GM21737 (cell line): ENCODE results near the gene FOXN4.

Source experiments
- ATAC-seq: cut with Tn5 transposase; IDR thresholded peaks from one replicate; pipeline ENCODE4 v1.9.1; 2021; ENCODE audit warnings: mild to moderate bottlenecking, moderate library complexity; ENCODE audit not compliant: unreplicated experiment

Gene FOXN4

GRCh38 chr12:109307051-109307450, 2.0 kb downstream of the FOXN4 start:
- no peak for ATAC-seq

- no peak for ATAC-seq
Measured at GRCh38 chr12:109305547-109305946, 3.5 kb downstream of the FOXN4 start.

GRCh38 chr12:109304485-109304884, 4.6 kb downstream of the FOXN4 start:
- no peak for ATAC-seq

GRCh38 chr12:109302770-109303169, 6.3 kb downstream of the FOXN4 start:
- no peak for ATAC-seq

GRCh38 chr12:109302358-109302757, 6.7 kb downstream of the FOXN4 start:
- ATAC-seq = no peak

- ATAC-seq = no peak
Measured at GRCh38 chr12:109301643-109302168, 7.4 kb downstream of the FOXN4 start.

- ATAC-seq = no peak
Measured at GRCh38 chr12:109299849-109300248, 9.2 kb downstream of the FOXN4 start.

GRCh38 chr12:109296431-109296830, 12.7 kb downstream of the FOXN4 start:
- no peak for ATAC-seq

GRCh38 chr12:109295764-109296425, 13.2 kb downstream of the FOXN4 start:
- ATAC-seq = no peak

- no peak for ATAC-seq
Measured at GRCh38 chr12:109294286-109294796, 14.7 kb downstream of the FOXN4 start.

- no peak for ATAC-seq
Measured at GRCh38 chr12:109293106-109293505, 16.0 kb downstream of the FOXN4 start.

- ATAC-seq = no peak
Measured at GRCh38 chr12:109292342-109292711, 16.8 kb downstream of the FOXN4 start.

GRCh38 chr12:109291521-109292341, 17.4 kb downstream of the FOXN4 start:
- no peak for ATAC-seq

GRCh38 chr12:109291117-109291516, 18.0 kb downstream of the FOXN4 start:
- no peak for ATAC-seq

GRCh38 chr12:109290061-109290460, 19.0 kb downstream of the FOXN4 start:
- no peak for ATAC-seq

- no peak for ATAC-seq
Measured at GRCh38 chr12:109289551-109289950, 19.5 kb downstream of the FOXN4 start.

GRCh38 chr12:109289004-109289403, 20.1 kb downstream of the FOXN4 start:
- ATAC-seq = no peak

GRCh38 chr12:109288571-109288970, 20.5 kb downstream of the FOXN4 start:
- no peak for ATAC-seq

GRCh38 chr12:109287811-109288469, 21.1 kb downstream of the FOXN4 start:
- ATAC-seq = no peak

- ATAC-seq = no peak
Measured at GRCh38 chr12:109287181-109287580, 21.9 kb downstream of the FOXN4 start.

- ATAC-seq = no peak
Measured at GRCh38 chr12:109286652-109287051, 22.4 kb downstream of the FOXN4 start.
